ENCODE measurements around the gene DGKI.

DGKI gene

DNA sequence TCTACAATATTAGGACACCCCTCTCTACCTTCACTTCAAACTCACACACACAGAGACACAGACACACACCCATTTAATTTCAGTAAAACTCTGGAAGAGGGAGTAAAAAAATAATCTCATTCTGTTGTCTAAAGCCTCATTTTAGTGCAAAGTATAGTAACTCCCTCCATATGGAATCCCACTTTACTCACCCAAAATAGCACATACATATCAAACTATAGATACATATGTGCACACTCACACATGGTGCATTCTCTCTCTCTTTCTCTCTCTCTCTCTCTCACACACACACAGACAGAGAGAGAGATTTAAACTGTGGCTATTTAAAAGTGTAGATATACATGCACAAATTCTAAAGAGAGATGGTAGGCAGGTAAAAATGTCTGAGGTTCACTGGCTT is 323.6 kb downstream of the DGKI start:
- no peaks in the 10 kb centered on the region for H3K4me1 ChIP-seq (ENCODE audit: insufficient read depth, low read length, severe bottlenecking)
- H3K9me2 ChIP-seq (ENCODE audit: low read depth, low read length) = no peaks in the 10 kb centered on the region
- H3K4me2 ChIP-seq (ENCODE audit: low read length) = no peak overlapping the region
- H3F3A ChIP-seq (ENCODE audit: insufficient read depth, low read length) = no peaks in the 10 kb centered on the region
- TF ChIP-seq, protein P1, sequence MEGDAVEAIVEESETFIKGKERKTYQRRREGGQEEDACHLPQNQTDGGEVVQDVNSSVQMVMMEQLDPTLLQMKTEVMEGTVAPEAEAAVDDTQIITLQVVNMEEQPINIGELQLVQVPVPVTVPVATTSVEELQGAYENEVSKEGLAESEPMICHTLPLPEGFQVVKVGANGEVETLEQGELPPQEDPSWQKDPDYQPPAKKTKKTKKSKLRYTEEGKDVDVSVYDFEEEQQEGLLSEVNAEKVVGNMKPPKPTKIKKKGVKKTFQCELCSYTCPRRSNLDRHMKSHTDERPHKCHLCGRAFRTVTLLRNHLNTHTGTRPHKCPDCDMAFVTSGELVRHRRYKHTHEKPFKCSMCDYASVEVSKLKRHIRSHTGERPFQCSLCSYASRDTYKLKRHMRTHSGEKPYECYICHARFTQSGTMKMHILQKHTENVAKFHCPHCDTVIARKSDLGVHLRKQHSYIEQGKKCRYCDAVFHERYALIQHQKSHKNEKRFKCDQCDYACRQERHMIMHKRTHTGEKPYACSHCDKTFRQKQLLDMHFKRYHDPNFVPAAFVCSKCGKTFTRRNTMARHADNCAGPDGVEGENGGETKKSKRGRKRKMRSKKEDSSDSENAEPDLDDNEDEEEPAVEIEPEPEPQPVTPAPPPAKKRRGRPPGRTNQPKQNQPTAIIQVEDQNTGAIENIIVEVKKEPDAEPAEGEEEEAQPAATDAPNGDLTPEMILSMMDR (IDR thresholded peaks at IDR 0.05; ENCODE audit: low read length) = no peak
- no peak for TF ChIP-seq EZH2 (IDR thresholded peaks at IDR 0.05; ENCODE audit: borderline replicate concordance, low read length)
- no peaks in the 10 kb centered on the region for H3K9me3 ChIP-seq (ENCODE audit: low read length)
- H4K20me1 ChIP-seq (ENCODE audit: insufficient read depth, low read length) = no peaks in the 10 kb centered on the region
- H3K36me3 ChIP-seq (ENCODE audit: insufficient read depth, low read length) = no peaks in the 10 kb centered on the region
- H3K4me3 ChIP-seq (ENCODE audit: low read depth, low read length, poor library complexity, severe bottlenecking) = no peak overlapping the region
- H3K27me3 ChIP-seq (ENCODE audit: insufficient read depth, low read length) = no peaks in the 10 kb centered on the region
- no peak overlapping the region for H2AFZ ChIP-seq (ENCODE audit: low read length)
- H3K27ac ChIP-seq (ENCODE audit: low read depth, low read length, poor library complexity, severe bottlenecking) = no peak overlapping the region
- no peak overlapping the region for H3K9ac ChIP-seq (ENCODE audit: low read length)
- H3K79me2 ChIP-seq (ENCODE audit: insufficient read depth, low read length) = no peaks in the 10 kb centered on the region

DNA sequence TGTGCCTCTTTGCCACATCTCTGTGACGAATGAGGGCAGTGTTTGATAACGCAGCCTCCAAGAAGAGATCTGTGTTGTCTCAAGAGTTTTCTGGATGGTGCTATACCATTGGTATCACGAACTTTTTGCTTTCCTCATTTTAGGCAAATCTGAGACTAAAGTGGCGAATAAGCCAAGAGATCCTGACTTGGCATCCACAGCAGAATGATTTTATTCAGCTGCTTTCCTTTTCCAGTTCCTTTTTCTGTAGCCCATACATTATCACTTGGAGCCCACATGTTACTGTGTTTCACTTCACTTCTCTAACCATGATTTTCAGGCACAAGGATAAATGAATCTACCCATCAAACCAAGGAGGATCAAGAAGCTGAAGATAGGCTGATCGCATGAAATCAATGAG is 325.3 kb downstream of the DGKI start:
- Histone ChIP-seq H3F3A (ENCODE audit: insufficient read depth, low read length) (no peaks in the 10 kb centered on the region), H4K20me1 (ENCODE audit: insufficient read depth, low read length) (no peaks in the 10 kb centered on the region)
- TF ChIP-seq EZH2 (IDR thresholded peaks at IDR 0.05; ENCODE audit: borderline replicate concordance, low read length) = no peak
- TF ChIP-seq, protein P1 (IDR thresholded peaks at IDR 0.05; ENCODE audit: low read length) = no peak

DNA sequence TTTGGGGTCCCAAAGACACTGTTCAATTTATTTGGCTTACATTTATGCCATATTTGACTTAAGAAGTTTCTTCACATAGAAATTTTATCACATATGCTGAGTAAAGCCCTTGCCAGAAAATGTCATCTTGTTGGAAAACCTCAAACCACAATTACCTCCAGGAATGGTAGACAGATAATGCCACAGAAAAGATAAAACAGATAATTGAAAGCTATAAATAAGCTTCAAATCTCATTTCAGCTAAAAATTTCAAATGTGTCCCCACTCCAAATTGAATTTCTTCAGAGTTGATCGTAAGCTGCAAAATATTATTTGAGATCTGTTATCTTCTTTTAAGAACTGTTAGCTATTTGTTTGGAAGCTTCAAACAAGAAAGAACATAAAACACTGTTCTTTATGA is 326.8 kb downstream of the DGKI start:
- Histone ChIP-seq H2AFZ (ENCODE audit: low read length) (no peak overlapping the region), H3K4me3 (ENCODE audit: low read depth, low read length, poor library complexity, severe bottlenecking) (no peak overlapping the region), H3K4me2 (ENCODE audit: low read length) (no peak overlapping the region), H3K27ac (ENCODE audit: low read depth, low read length, poor library complexity, severe bottlenecking) (no peak overlapping the region), H3K4me1 (ENCODE audit: insufficient read depth, low read length, severe bottlenecking) (no peaks in the 10 kb centered on the region), H3K27me3 (ENCODE audit: insufficient read depth, low read length) (no peaks in the 10 kb centered on the region), H3K9ac (ENCODE audit: low read length) (no peak overlapping the region), H4K20me1 (ENCODE audit: insufficient read depth, low read length) (no peaks in the 10 kb centered on the region), H3K36me3 (ENCODE audit: insufficient read depth, low read length) (no peaks in the 10 kb centered on the region), H3F3A (ENCODE audit: insufficient read depth, low read length) (no peaks in the 10 kb centered on the region), H3K9me3 (ENCODE audit: low read length) (no peaks in the 10 kb centered on the region), H3K79me2 (ENCODE audit: insufficient read depth, low read length) (no peaks in the 10 kb centered on the region), H3K9me2 (ENCODE audit: low read depth, low read length) (no peaks in the 10 kb centered on the region)
- TF ChIP-seq, protein P1 (IDR thresholded peaks at IDR 0.05; ENCODE audit: low read length) = no peak
- no peak for TF ChIP-seq EZH2 (IDR thresholded peaks at IDR 0.05; ENCODE audit: borderline replicate concordance, low read length)

More for the DNA sequence above, 325.3 kb downstream of the DGKI start:
- H3K9me2 ChIP-seq (ENCODE audit: low read depth, low read length) = no peaks in the 10 kb centered on the region
- no peaks in the 10 kb centered on the region for H3K9me3 ChIP-seq (ENCODE audit: low read length)
- no peak overlapping the region for H3K4me3 ChIP-seq (ENCODE audit: low read depth, low read length, poor library complexity, severe bottlenecking)
- H3K36me3 ChIP-seq (ENCODE audit: insufficient read depth, low read length) = no peaks in the 10 kb centered on the region
- H3K9ac ChIP-seq (ENCODE audit: low read length) = no peak overlapping the region
- no peaks in the 10 kb centered on the region for H3K79me2 ChIP-seq (ENCODE audit: insufficient read depth, low read length)
- H3K4me2 ChIP-seq (ENCODE audit: low read length) = no peak overlapping the region
- no peak overlapping the region for H3K27ac ChIP-seq (ENCODE audit: low read depth, low read length, poor library complexity, severe bottlenecking)
- no peaks in the 10 kb centered on the region for H3K27me3 ChIP-seq (ENCODE audit: insufficient read depth, low read length)
- no peaks in the 10 kb centered on the region for H3K4me1 ChIP-seq (ENCODE audit: insufficient read depth, low read length, severe bottlenecking)
- H2AFZ ChIP-seq (ENCODE audit: low read length) = no peak overlapping the region
